ENCODE data around the gene POLR1H. TPM values are rescaled to one million over a fixed set of nuclear protein-coding genes. Genes with fewer than 3 reads are reported as not detected.
A peak's percentile ranks its signal among the peaks of the same experiment; 100 is the strongest.
"Not testable (repeated sequence)": the region's sequence is repeated elsewhere in the genome, so short reads cannot be mapped to it uniquely, and the experiment has no call there.

The POLR1H gene
- total RNA-seq, 1 donor from 2014 or later, result 37.3 TPM

GRCh38 chr6:30025186-30025585 lies 35.9 kb upstream of the POLR1H start:
- no peak for TF ChIP-seq CTCF (conservative IDR thresholded peaks at IDR 0.05)
- no peak for DNase-seq (ENCODE audit: extremely low spot score, unreplicated experiment)
- H3K4me1 Mint-ChIP-seq (ENCODE audit: unreplicated experiment), result no peaks in the 10 kb centered on the region
- no peaks in the 10 kb centered on the region for H3K27me3 Mint-ChIP-seq
- H3K9me3 Mint-ChIP-seq, result no peaks in the 10 kb centered on the region
- H3K36me3 Mint-ChIP-seq, result peaks cover 4% of the 10 kb centered on the region
- H3K27ac Mint-ChIP-seq, result no peak overlapping the region
- no peak overlapping the region for H3K4me3 Mint-ChIP-seq

GRCh38 chr6:30029588-30029987 lies 31.5 kb upstream of the POLR1H start:
- Mint-ChIP-seq H3K27ac (no peak overlapping the region), H3K4me1 (ENCODE audit: unreplicated experiment) (no peaks in the 10 kb centered on the region), H3K4me3 (no peak overlapping the region), H3K27me3 (no peaks in the 10 kb centered on the region), H3K36me3 (no peaks in the 10 kb centered on the region), H3K9me3 (no peaks in the 10 kb centered on the region)
- no peak for DNase-seq (ENCODE audit: extremely low spot score, unreplicated experiment)
- no peak for TF ChIP-seq CTCF (conservative IDR thresholded peaks at IDR 0.05)

GRCh38 chr6:30031381-30031780 lies 29.7 kb upstream of the POLR1H start:
- Mint-ChIP-seq H3K4me3 (no peak overlapping the region), H3K9me3 (no peaks in the 10 kb centered on the region), H3K27ac (no peak overlapping the region), H3K36me3 (no peaks in the 10 kb centered on the region), H3K27me3 (no peaks in the 10 kb centered on the region), H3K4me1 (ENCODE audit: unreplicated experiment) (no peaks in the 10 kb centered on the region)
- no peak for DNase-seq (ENCODE audit: extremely low spot score, unreplicated experiment)
- TF ChIP-seq CTCF (conservative IDR thresholded peaks at IDR 0.05), result no peak

GRCh38 chr6:30033440-30033839 lies 27.6 kb upstream of the POLR1H start:
- H3K27me3 Mint-ChIP-seq; H3K4me3 Mint-ChIP-seq; H3K4me1 Mint-ChIP-seq (ENCODE audit: unreplicated experiment); H3K9me3 Mint-ChIP-seq; H3K27ac Mint-ChIP-seq; DNase-seq (ENCODE audit: extremely low spot score, unreplicated experiment); H3K36me3 Mint-ChIP-seq: not testable (repeated sequence)

GRCh38 chr6:30035784-30036183 lies 25.3 kb upstream of the POLR1H start:
- H3K4me3 Mint-ChIP-seq, result no peak overlapping the region
- TF ChIP-seq CTCF (conservative IDR thresholded peaks at IDR 0.05), result no peak
- peaks cover 3% of the 10 kb centered on the region for H3K36me3 Mint-ChIP-seq
- DNase-seq (ENCODE audit: extremely low spot score, unreplicated experiment), result no peak
- no peaks in the 10 kb centered on the region for H3K27me3 Mint-ChIP-seq
- H3K9me3 Mint-ChIP-seq, result no peaks in the 10 kb centered on the region
- no peak overlapping the region for H3K27ac Mint-ChIP-seq
- H3K4me1 Mint-ChIP-seq (ENCODE audit: unreplicated experiment), result no peaks in the 10 kb centered on the region

GRCh38 chr6:30037182-30037788 lies 23.8 kb upstream of the POLR1H start:
- no peak for DNase-seq (ENCODE audit: extremely low spot score, unreplicated experiment)
- peak; percentile 74 for TF ChIP-seq CTCF (conservative IDR thresholded peaks at IDR 0.05)
- peaks cover 3% of the 10 kb centered on the region for H3K36me3 Mint-ChIP-seq
- H3K27me3 Mint-ChIP-seq, result no peaks in the 10 kb centered on the region
- H3K9me3 Mint-ChIP-seq, result no peaks in the 10 kb centered on the region
- H3K4me3 Mint-ChIP-seq, result no peak overlapping the region
- no peaks in the 10 kb centered on the region for H3K4me1 Mint-ChIP-seq (ENCODE audit: unreplicated experiment)
- H3K27ac Mint-ChIP-seq, result no peak overlapping the region
